CD14-positive monocyte (primary cell): ENCODE results near the gene RABL3. TPM values are rescaled to one million over a fixed set of nuclear protein-coding genes. Genes with fewer than 3 reads are reported as not detected.
A peak's percentile ranks its signal among the peaks of the same experiment; 100 is the strongest.

ENCODE experiments used
- DNase-seq, 3 donors: peaks; one replicate each; pipeline ENCODE4 v3.0.0-alpha.2; 2011 to 2022
- H2AFZ ChIP-seq: 2 replicates; pipeline ENCODE4 v1.6.0; 2012; ENCODE audit warnings: mild to moderate bottlenecking, low read depth, low read length, inconsistent platforms; ENCODE audit not compliant: insufficient read depth, poor library complexity, severe bottlenecking
- H3K27ac ChIP-seq, 2 donors: 1 replicate in 1 of 2; 2 replicates in 1 of 2; pipeline ENCODE4 v1.5.1; 2012 to 2013; ENCODE audit warnings: low read length in 2 of 2, control low read depth in 1 of 2, inconsistent platforms in 1 of 2, low read depth in 1 of 2, mild to moderate bottlenecking in 1 of 2
- H3K27me3 ChIP-seq, 2 donors: one replicate each; pipeline versions ENCODE4 v1.6.0 to v1.6.1; 2011 to 2013; ENCODE audit warnings: low read length in 2 of 2; ENCODE audit not compliant: control insufficient read depth in 2 of 2, insufficient read depth in 2 of 2
- H3K36me3 ChIP-seq, 2 donors: replicated peaks in 1 of 2; 1 replicate in 1 of 2; 2 replicates in 1 of 2; pipeline versions ENCODE4 v1.5.1 to v1.6.1; 2012 to 2013; ENCODE audit warnings: low read length in 2 of 2, control low read depth in 1 of 2, inconsistent platforms in 1 of 2, mild to moderate bottlenecking in 1 of 2; ENCODE audit not compliant: insufficient read depth in 2 of 2, control insufficient read depth in 1 of 2
- H3K4me1 ChIP-seq, 2 donors: 1 replicate in 1 of 2; 2 replicates in 1 of 2; pipeline versions ENCODE4 v1.5.1 to v1.6.1; 2012 to 2013; ENCODE audit warnings: low read length in 2 of 2, control low read depth in 1 of 2, inconsistent platforms in 1 of 2, mild to moderate bottlenecking in 1 of 2, moderate library complexity in 1 of 2; ENCODE audit not compliant: insufficient read depth in 2 of 2, control insufficient read depth in 1 of 2
- H3K4me2 ChIP-seq: replicated peaks from 2 replicates; pipeline ENCODE3; 2012; ENCODE audit warnings: low read length, moderate library complexity, mild to moderate bottlenecking; ENCODE audit not compliant: poor library complexity, severe bottlenecking; ENCODE audit errors: extremely low read depth
- H3K4me3 ChIP-seq, 3 experiments: fragments of 200-600 bp in 1 of 3; sonication (generic) in 1 of 3; replicated peaks in 1 of 3; 1 replicate in 2 of 3; 2 replicates in 1 of 3; pipeline ENCODE4 v1.5.1; 2011 to 2013; ENCODE audit warnings: low read length in 3 of 3, mild to moderate bottlenecking in 3 of 3, control low read depth in 2 of 3, low read depth in 2 of 3, inconsistent platforms in 1 of 3, moderate library complexity in 1 of 3
- H3K79me2 ChIP-seq: 2 replicates; pipeline ENCODE4 v1.6.0; 2012; ENCODE audit warnings: mild to moderate bottlenecking, control low read depth, inconsistent platforms, low read length, moderate library complexity; ENCODE audit not compliant: insufficient read depth
- H3K9ac ChIP-seq: 2 replicates; pipeline ENCODE4 v1.6.0; 2017; ENCODE audit warnings: low read length, mild to moderate bottlenecking; ENCODE audit not compliant: insufficient read depth, poor library complexity, severe bottlenecking
- H3K9me3 ChIP-seq, 2 donors: replicated peaks in 1 of 2; 1 replicate in 1 of 2; 2 replicates in 1 of 2; pipeline versions ENCODE4 v1.5.1 to v1.6.1; 2012 to 2013; ENCODE audit warnings: low read length in 2 of 2, control low read depth in 1 of 2; ENCODE audit not compliant: control insufficient read depth in 1 of 2, insufficient read depth in 1 of 2
- H4K20me1 ChIP-seq: 2 replicates; pipeline ENCODE4 v1.6.0; 2012; ENCODE audit warnings: mild to moderate bottlenecking, low read length, control low read depth, moderate library complexity; ENCODE audit not compliant: insufficient read depth
- H3K27ac Mint-ChIP-seq, 7 donors: one replicate each; pipeline ENCODE4 v1.8.0; 2020; ENCODE audit warnings: mild to moderate bottlenecking in 7 of 7, mixed read lengths in 7 of 7, moderate library complexity in 6 of 7, inconsistent platforms in 2 of 7
- H3K27me3 Mint-ChIP-seq, 3 donors: one replicate each; pipeline ENCODE4 v1.8.0; 2021 to 2022; ENCODE audit warnings: low read depth in 3 of 3, mild to moderate bottlenecking in 3 of 3, mixed read lengths in 3 of 3, moderate library complexity in 3 of 3, inconsistent platforms in 1 of 3
- H3K36me3 Mint-ChIP-seq, 2 donors: one replicate each; pipeline ENCODE4 v1.8.0; 2020; ENCODE audit warnings: mixed read lengths in 2 of 2, inconsistent platforms in 1 of 2, mild to moderate bottlenecking in 1 of 2
- H3K4me1 Mint-ChIP-seq: one replicate; pipeline ENCODE4 v1.8.0; 2020; ENCODE audit warnings: mild to moderate bottlenecking, mixed read lengths
- H3K4me3 Mint-ChIP-seq, 2 donors: one replicate each; pipeline ENCODE4 v1.8.0; 2020; ENCODE audit warnings: mild to moderate bottlenecking in 2 of 2, mixed read lengths in 2 of 2, moderate library complexity in 1 of 2
- H3K9me3 Mint-ChIP-seq, 7 donors: one replicate each; pipeline ENCODE4 v1.8.0; 2020 to 2022; ENCODE audit warnings: mixed read lengths in 7 of 7, mild to moderate bottlenecking in 6 of 7, moderate library complexity in 6 of 7, inconsistent platforms in 2 of 7
- CTCF ChIP-seq: fragments of 200-600 bp; IDR thresholded peaks from one replicate; pipeline ENCODE4 v1.8.0; 2022; ENCODE audit warnings: antibody characterized with exemption, mild to moderate bottlenecking
- WGBS: methylation state at CpG from one replicate; pipeline ENCODE4 v1.1.5; 2013; ENCODE audit warnings: missing lambda C conversion rate; ENCODE audit not compliant: insufficient coverage; 5-methylcytosine and 5-hydroxymethylcytosine counted together
- intact Hi-C, 2 donors: fragments of 100-400 bp; cut with micrococcal nuclease; formaldehyde crosslinking; loops; one replicate each; pipeline versions ENCODE4 v1.15.0 to v1.15.1; 2023
- polyA plus RNA-seq, 3 donors: library from polyadenylated mRNA; depleted of rRNA in 1 of 3; unstranded in 2 of 3; stranded (reverse) in 1 of 3; fragments of 300-500 nt in 2 of 3; fragments of >200 nt in 1 of 3; fragmentation: Illumina TruSeq in 2 of 3; gene quantifications; 1 replicate in 2 of 3; 2 replicates in 1 of 3; pipeline ENCODE4 v1.2.3, GENCODE V29; 2012 to 2021

RABL3 gene
- polyA plus RNA-seq, 3 donors: 2.0 to 14.9 (median 11.5) TPM

GRCh38 chr3:120680193-120680894 lies 62.0 kb downstream of the RABL3 start:
- H3K27ac Mint-ChIP-seq: no peak overlapping the region
- H3K9me3 Mint-ChIP-seq: peaks cover 0 to 3% (median 0%) of the 10 kb centered on the region in 7 donors
- no peak for TF ChIP-seq CTCF
- intact Hi-C loops: no loop called here
- peaks cover 19% of the 10 kb centered on the region for H3K4me1 Mint-ChIP-seq
- Histone ChIP-seq H3K4me3 (no peak overlapping the region), H3K27ac (no peak overlapping the region), H3K79me2 (no peaks in the 10 kb centered on the region), H2AFZ (no peak overlapping the region), H3K36me3 (no peaks in the 10 kb centered on the region), H3K9me3 (no peaks in the 10 kb centered on the region), H4K20me1 (no peaks in the 10 kb centered on the region), H3K4me2 (no peak overlapping the region), H3K4me1 (peaks cover 15 to 17% of the 10 kb centered on the region in 2 donors), H3K9ac (no peak overlapping the region), H3K27me3 (no peaks in the 10 kb centered on the region)
- H3K4me3 Mint-ChIP-seq: no peak overlapping the region
- no peaks in the 10 kb centered on the region for H3K36me3 Mint-ChIP-seq
- DNase-seq: no peak
- WGBS: 100% methylated on average over 1 of the region's 3 CpGs
- peaks cover 0 to 3% (median 0%) of the 10 kb centered on the region in 3 donors for H3K27me3 Mint-ChIP-seq

DNA sequence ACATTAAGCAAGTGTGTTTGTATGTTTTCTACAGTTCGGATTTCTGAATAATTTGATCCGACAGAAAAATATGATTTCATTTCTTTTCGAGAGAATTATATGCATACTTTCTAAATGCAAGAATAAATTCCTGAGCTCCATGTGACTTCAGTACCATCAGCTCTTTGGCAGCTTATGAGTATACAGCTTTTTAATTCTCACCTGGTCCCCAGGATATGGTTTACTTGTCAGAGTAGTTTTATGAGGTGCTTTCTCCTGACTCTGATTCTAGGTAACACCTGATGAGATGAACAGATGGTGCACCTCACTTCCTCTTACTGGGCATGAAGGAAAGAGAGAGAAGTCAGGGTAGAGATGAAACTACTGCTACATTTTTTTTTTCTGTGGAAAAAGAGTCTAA lies 63.3 kb downstream of the RABL3 start:
- Mint-ChIP-seq H3K4me3 (no peak overlapping the region), H3K27me3 (peaks cover 0 to 3% (median 0%) of the 10 kb centered on the region in 3 donors), H3K9me3 (peaks cover 0 to 3% (median 0%) of the 10 kb centered on the region in 7 donors), H3K27ac (peak overlapping the region in 1 of 7 donors; percentile 81), H3K36me3 (no peaks in the 10 kb centered on the region), H3K4me1 (peaks cover 19% of the 10 kb centered on the region)
- H3K4me1 ChIP-seq: peaks cover 15 to 17% of the 10 kb centered on the region in 2 donors
- H3K4me2 ChIP-seq: peak overlapping the region; percentile 57
- H4K20me1 ChIP-seq: no peaks in the 10 kb centered on the region
- no CpG with 5 or more reads among the region's 3 CpGs for WGBS
- H3K36me3 ChIP-seq: no peaks in the 10 kb centered on the region
- DNase-seq: no peak
- TF ChIP-seq CTCF: no peak
- H3K27ac ChIP-seq: no peak overlapping the region
- no peaks in the 10 kb centered on the region for H3K27me3 ChIP-seq
- H3K79me2 ChIP-seq: no peaks in the 10 kb centered on the region
- no peak overlapping the region for H3K9ac ChIP-seq
- H3K9me3 ChIP-seq: no peaks in the 10 kb centered on the region
- H3K4me3 ChIP-seq: peak overlapping the region in 1 of 3 experiments; percentile 52
- peak overlapping the region; percentile 67 for H2AFZ ChIP-seq
- intact Hi-C loops: no loop called here
